Endothelial cell of umbilical vein (primary cell): Measurements from ENCODE around the gene TAF5L. TPM values are rescaled to one million over a fixed set of nuclear protein-coding genes. Genes with fewer than 3 reads are reported as not detected.
A peak's percentile ranks its signal among the peaks of the same experiment; 100 is the strongest.

Experiments
- BruUV-seq: library from RNA; stranded (reverse); fragments of 400-500 nt; replicated peaks from 2 replicates; lab custom pipeline; 2021; lab: Mats Ljungman, UMichigan
- CTCF ChIA-PET: fragments of 300-600, 350-600 bp; sonication (Branson Sonifier 250); formaldehyde crosslinking; loops from one replicate; lab custom pipeline; 2021; ENCODE audit warnings: antibody characterized with exemption, inconsistent platforms; lab: Charles Lee
- POLR2A ChIA-PET: fragments of 300-600, 350-600 bp; sonication (Branson Sonifier 250); formaldehyde crosslinking; loops from one replicate; lab custom pipeline; 2021; ENCODE audit warnings: antibody characterized with exemption, inconsistent platforms; lab: Charles Lee
- DNase-seq: peaks from one replicate; pipeline ENCODE4 v3.0.0-alpha.2; 2011; ENCODE audit warnings: low read depth, low spot score
- FAIRE-seq: peaks from 2 replicates; lab custom pipeline; 2011; peaks lifted over from hg19 to GRCh38; lab: Jason Lieb, UNC
- H2AFZ ChIP-seq: 2 replicates; pipeline ENCODE4 v1.6.0; 2012; ENCODE audit warnings: low read depth, low read length, control low read depth, inconsistent platforms
- H3K27ac ChIP-seq: 2 replicates; pipeline ENCODE4 v1.5.1; 2011; ENCODE audit warnings: low read depth, mild to moderate bottlenecking, control low read depth, low read length, moderate library complexity; ENCODE audit not compliant: insufficient read depth
- H3K27me3 ChIP-seq, 2 experiments: 2 replicates each; pipeline versions ENCODE4 v1.6.0 to v1.6.1; 2011; ENCODE audit warnings: low read length in 2 of 2, mixed read lengths in 1 of 2; ENCODE audit not compliant: control insufficient read depth in 2 of 2, insufficient read depth in 2 of 2
- H3K36me3 ChIP-seq, 2 experiments: 2 replicates in 1 of 2; 3 replicates in 1 of 2; pipeline ENCODE4 v1.5.1; 2011; ENCODE audit warnings: low read length in 2 of 2, mild to moderate bottlenecking in 1 of 2, moderate library complexity in 1 of 2; ENCODE audit not compliant: control insufficient read depth in 2 of 2, insufficient read depth in 2 of 2; ENCODE audit errors: extremely low read depth in 1 of 2
- H3K4me1 ChIP-seq: 3 replicates; pipeline ENCODE4 v1.5.1; 2011; ENCODE audit warnings: mild to moderate bottlenecking, low read length; ENCODE audit not compliant: control insufficient read depth, insufficient read depth; ENCODE audit errors: extremely low read depth
- H3K4me2 ChIP-seq: 2 replicates; pipeline ENCODE4 v1.6.1; 2011; ENCODE audit warnings: low read length, control low read depth, mixed read lengths; ENCODE audit not compliant: insufficient read depth
- H3K4me3 ChIP-seq, 3 experiments: fragments of 200-600 bp in 1 of 3; sonication (generic), shearing (Covaris generic) in 1 of 3; replicated peaks in 1 of 3; 2 replicates each; pipeline ENCODE4 v1.5.1; 2011 to 2016; ENCODE audit warnings: control low read depth in 3 of 3, low read length in 3 of 3, mild to moderate bottlenecking in 2 of 3, inconsistent platforms in 1 of 3, low read depth in 1 of 3, moderate library complexity in 1 of 3; ENCODE audit not compliant: insufficient read depth in 1 of 3
- H3K79me2 ChIP-seq: 2 replicates; pipeline ENCODE4 v1.6.0; 2012; ENCODE audit warnings: low read length, inconsistent platforms; ENCODE audit not compliant: control insufficient read depth, insufficient read depth
- H3K9ac ChIP-seq: replicated peaks from 2 replicates; pipeline ENCODE3; 2011; ENCODE audit warnings: low read length, control low read depth; ENCODE audit not compliant: insufficient read depth; ENCODE audit errors: extremely low read depth
- H3K9me1 ChIP-seq: replicated peaks from 3 replicates; pipeline ENCODE4 v1.6.0; 2011; ENCODE audit warnings: mild to moderate bottlenecking, low read length; ENCODE audit not compliant: control insufficient read depth, insufficient read depth; ENCODE audit errors: extremely low read depth
- H3K9me3 ChIP-seq: replicated peaks from 2 replicates; pipeline ENCODE4 v1.5.1; 2012; ENCODE audit warnings: low read length, inconsistent platforms; ENCODE audit not compliant: control insufficient read depth, insufficient read depth
- H4K20me1 ChIP-seq: replicated peaks from 2 replicates; pipeline ENCODE3; 2011; ENCODE audit warnings: mild to moderate bottlenecking, low read length; ENCODE audit not compliant: control insufficient read depth, insufficient read depth; ENCODE audit errors: extremely low read depth
- CTCF ChIP-seq, 2 donors: IDR thresholded peaks; 1 replicate in 1 of 2; 2 replicates in 1 of 2; pipeline ENCODE4 v1.5.1; 2011; ENCODE audit warnings: low read length in 2 of 2, mild to moderate bottlenecking in 2 of 2, moderate library complexity in 2 of 2, control low read depth in 1 of 2, inconsistent platforms in 1 of 2, low read depth in 1 of 2; ENCODE audit not compliant: insufficient read depth in 1 of 2; ENCODE audit errors: extremely low read depth in 1 of 2
- EZH2 ChIP-seq: IDR thresholded peaks from 2 replicates; pipeline ENCODE4 v1.6.1; 2012; ENCODE audit warnings: borderline replicate concordance, low read depth, mild to moderate bottlenecking, moderate library complexity, low read length, inconsistent platforms; ENCODE audit not compliant: severe bottlenecking
- FOS ChIP-seq: IDR thresholded peaks from 2 replicates; pipeline ENCODE4 v1.6.1; 2011; ENCODE audit warnings: mild to moderate bottlenecking, low read length, moderate library complexity, borderline replicate concordance; ENCODE audit not compliant: insufficient read depth
- GATA2 ChIP-seq: IDR thresholded peaks from 2 replicates; pipeline ENCODE4 v1.7.0; 2011; ENCODE audit warnings: low read depth, mild to moderate bottlenecking, moderate library complexity, mixed read lengths, low read length; ENCODE audit not compliant: insufficient read length, insufficient read depth
- JUN ChIP-seq: IDR thresholded peaks from 2 replicates; pipeline ENCODE4 v1.6.1; 2011; ENCODE audit warnings: borderline replicate concordance, low read depth; ENCODE audit not compliant: insufficient read length, insufficient read depth
- MYC ChIP-seq: IDR thresholded peaks from one replicate; pipeline ENCODE4 v1.6.1; 2011; ENCODE audit warnings: mild to moderate bottlenecking, low read depth, low read length
- POLR2A ChIP-seq: IDR thresholded peaks from 2 replicates; pipeline ENCODE4 v1.6.1; 2012; ENCODE audit warnings: low read depth, mild to moderate bottlenecking, control low read depth, low read length
- POLR2AphosphoS5 ChIP-seq: IDR thresholded peaks from 2 replicates; pipeline ENCODE4 v1.6.1; 2012; ENCODE audit warnings: low read depth, mild to moderate bottlenecking, control low read depth, low read length, moderate library complexity; ENCODE audit not compliant: insufficient read depth
- dilution Hi-C: fragments of 300-500 bp; cut with MboI; formaldehyde crosslinking; loops from one replicate; pipeline ENCODE4 v1.15.0; 2019; ENCODE audit warnings: low sequenced_read_pairs; ENCODE audit not compliant: extremely low pct_ligation_motif_present
- intact Hi-C: fragments of 100-400 bp; cut with micrococcal nuclease; formaldehyde crosslinking; loops from one replicate; pipeline ENCODE4 v1.10.0; 2022
- polyA plus RNA-seq, 4 experiments: library from polyadenylated mRNA; depleted of rRNA in 3 of 4; stranded (reverse) in 3 of 4; unstranded in 1 of 4; fragments of >200 nt; gene quantifications; 2 replicates each; pipeline versions ENCODE4 v1.2.1 to v1.2.3, GENCODE V29; 2011 to 2012; ENCODE audit warnings: missing spikeins in 1 of 4
- total RNA-seq: library from RNA; stranded (reverse); gene quantifications from 2 replicates; pipeline ENCODE4 v1.2.3, GENCODE V29; 2021
- TF ChIP-seq, protein P1 (sequence below): IDR thresholded peaks from 2 replicates; pipeline ENCODE4 v1.6.1; 2011; ENCODE audit not compliant: insufficient read depth, insufficient read length

The TAF5L gene
- total and polyA plus RNA-seq, 2 donors (not counting 3 experiments of a cell fraction or from before 2014, with no cell fraction given): 21.1 to 24.8 TPM

GRCh38 chr1:229627003-229627402 is 1.1 kb upstream of the TAF5L start:
- no peaks in the 10 kb centered on the region for H4K20me1 ChIP-seq
- FAIRE-seq: no peak
- no peak overlapping the region for H3K27ac ChIP-seq
- H3K9ac ChIP-seq: peak overlapping the region; percentile 70
- peaks cover 87% of the 10 kb centered on the region for H3K79me2 ChIP-seq
- peaks cover 16% of the 10 kb centered on the region for H3K4me1 ChIP-seq
- POLR2A ChIA-PET: interaction anchor here (0.6 to 0.9 kb wide), 2 partner anchors 68 to 70 kb away, joined by 3 to 4 read pairs; partner anchors contain the start of gene ABCB10
- no peaks in the 10 kb centered on the region for H3K36me3 ChIP-seq
- intact Hi-C loops: no loop called here
- peak; percentile 5 for DNase-seq
- H2AFZ ChIP-seq: no peak overlapping the region
- no peaks in the 10 kb centered on the region for H3K27me3 ChIP-seq
- H3K4me2 ChIP-seq: peak overlapping the region; percentile 79
- H3K4me3 ChIP-seq: peak overlapping the region; percentile 71 to 98 (median 96)
- no peaks in the 10 kb centered on the region for H3K9me3 ChIP-seq
- TF ChIP-seq POLR2AphosphoS5 (no peak), GATA2 (no peak), JUN (no peak), POLR2A (no peak), CTCF (IDR thresholded peaks at IDR 0.05; ENCODE audit: extremely low read depth in 1 of 2, insufficient read depth in 1 of 2, low read depth in 1 of 2, low read length in 2 of 2) (no peak), EZH2 (no peak), FOS (no peak), MYC (no peak)
- TF ChIP-seq, protein P1, sequence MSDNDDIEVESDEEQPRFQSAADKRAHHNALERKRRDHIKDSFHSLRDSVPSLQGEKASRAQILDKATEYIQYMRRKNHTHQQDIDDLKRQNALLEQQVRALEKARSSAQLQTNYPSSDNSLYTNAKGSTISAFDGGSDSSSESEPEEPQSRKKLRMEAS: no peak
- dilution Hi-C loops: no loop called here
- H3K9me1 ChIP-seq: no peaks in the 10 kb centered on the region
- CTCF ChIA-PET: interaction anchor here (1.0 to 7.4 kb wide), 4 partner anchors 66 to 588 kb away, joined by 3 to 69 read pairs (median 4); partner anchors contain the start of gene ABCB10
- no TSS peak for BruUV-seq
